KOPT-K1 (cell line): ENCODE data around the gene TMEM178B.
"Not testable (repeated sequence)": the region's sequence is repeated elsewhere in the genome, so short reads cannot be mapped to it uniquely, and the experiment has no call there.

Experiments
- H3K27ac ChIP-seq: fragments of 200-600 bp; sonication (generic); 2 replicates; pipeline ENCODE4 v1.5.1; 2016; ENCODE audit warnings: antibody characterized with exemption, mild to moderate bottlenecking, low read depth, low read length; ENCODE audit not compliant: poor library complexity, severe bottlenecking
- H3K36me3 ChIP-seq: fragments of 200-600 bp; sonication (generic); 2 replicates; pipeline ENCODE4 v1.5.1; 2017; ENCODE audit warnings: antibody characterized with exemption, mild to moderate bottlenecking, low read length, moderate library complexity; ENCODE audit not compliant: insufficient read depth
- H3K9me3 ChIP-seq: fragments of 200-600 bp; sonication (generic); 2 replicates; pipeline ENCODE4 v1.5.1; 2017; ENCODE audit warnings: antibody characterized with exemption, low read length, mild to moderate bottlenecking; ENCODE audit not compliant: insufficient read depth, poor library complexity, severe bottlenecking

Gene TMEM178B

DNA sequence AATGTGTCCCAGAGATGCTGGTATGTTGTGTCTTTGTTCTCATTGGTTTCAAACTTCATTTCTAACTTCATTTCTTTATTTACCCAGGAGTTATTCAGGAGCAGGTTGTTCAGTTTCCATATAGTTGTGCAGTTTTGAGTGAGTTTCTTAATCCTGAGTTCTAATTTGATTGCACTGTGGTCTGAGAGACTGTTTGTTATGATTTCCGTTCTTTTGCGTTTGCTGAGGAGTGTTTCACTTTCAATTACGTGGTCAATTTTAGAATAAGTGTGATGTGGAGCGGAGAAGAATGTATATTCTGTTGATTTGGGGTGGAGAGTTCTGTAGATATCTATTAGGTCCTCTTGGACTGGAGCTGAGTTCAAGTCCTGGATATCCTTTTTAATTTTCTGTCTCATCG, 103.3 kb downstream of the TMEM178B start:
- not testable (repeated sequence) for H3K9me3 ChIP-seq, H3K27ac ChIP-seq, H3K36me3 ChIP-seq

DNA sequence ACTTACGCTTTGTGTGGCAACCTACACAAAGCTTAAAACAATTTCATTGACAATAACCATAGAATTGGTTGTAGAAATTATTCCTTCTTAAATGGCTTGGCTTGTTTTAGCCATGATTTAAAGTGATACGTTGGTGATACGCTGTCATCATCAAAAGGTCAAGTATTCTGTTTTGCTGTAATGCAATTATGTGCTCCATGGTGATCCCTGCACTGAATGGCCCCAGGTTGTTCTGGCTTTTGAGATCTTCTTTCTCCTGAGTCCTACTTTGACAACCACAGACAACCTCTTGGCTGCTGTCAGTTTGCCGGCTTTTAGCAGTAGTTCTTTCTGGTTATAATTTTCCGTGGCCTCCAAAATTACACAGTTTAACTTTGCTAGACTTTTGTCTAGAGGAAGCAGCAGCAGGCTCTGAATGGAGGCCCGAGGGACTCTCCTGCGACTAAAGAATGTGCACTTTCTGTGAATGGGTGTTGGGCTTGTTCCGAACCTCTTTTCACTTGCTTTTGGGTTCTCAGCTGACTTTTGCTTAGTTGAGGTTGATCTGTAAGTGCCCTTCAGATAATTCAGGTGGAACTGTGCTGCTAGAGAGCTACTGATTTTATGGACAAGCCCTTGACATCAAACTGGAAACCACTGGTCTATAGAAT, 104.7 kb downstream of the TMEM178B start:
- Histone ChIP-seq H3K9me3 (no peaks in the 10 kb centered on the region), H3K36me3 (no peaks in the 10 kb centered on the region), H3K27ac (no peak overlapping the region)

DNA sequence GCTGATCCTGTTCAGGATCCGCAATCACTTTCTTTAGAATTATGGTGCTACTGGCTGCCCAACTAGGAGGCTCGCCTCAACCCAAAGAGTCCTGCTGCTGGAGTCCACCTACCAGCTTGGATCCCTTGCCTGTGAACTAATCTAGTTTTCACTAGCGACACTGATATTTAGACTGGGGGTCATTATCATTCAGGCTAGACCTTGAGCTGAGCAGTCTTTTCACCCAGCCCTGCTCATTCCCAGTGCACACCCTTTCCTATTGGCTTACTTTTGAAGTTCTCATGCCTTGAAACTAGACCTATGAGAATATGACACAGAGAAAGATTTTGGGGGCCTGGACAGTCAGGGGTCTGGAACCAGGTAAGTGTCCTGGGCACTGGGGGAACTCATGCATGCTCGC, 107.9 kb downstream of the TMEM178B start:
- Histone ChIP-seq H3K36me3 (no peaks in the 10 kb centered on the region), H3K9me3 (no peaks in the 10 kb centered on the region), H3K27ac (no peak overlapping the region)

DNA sequence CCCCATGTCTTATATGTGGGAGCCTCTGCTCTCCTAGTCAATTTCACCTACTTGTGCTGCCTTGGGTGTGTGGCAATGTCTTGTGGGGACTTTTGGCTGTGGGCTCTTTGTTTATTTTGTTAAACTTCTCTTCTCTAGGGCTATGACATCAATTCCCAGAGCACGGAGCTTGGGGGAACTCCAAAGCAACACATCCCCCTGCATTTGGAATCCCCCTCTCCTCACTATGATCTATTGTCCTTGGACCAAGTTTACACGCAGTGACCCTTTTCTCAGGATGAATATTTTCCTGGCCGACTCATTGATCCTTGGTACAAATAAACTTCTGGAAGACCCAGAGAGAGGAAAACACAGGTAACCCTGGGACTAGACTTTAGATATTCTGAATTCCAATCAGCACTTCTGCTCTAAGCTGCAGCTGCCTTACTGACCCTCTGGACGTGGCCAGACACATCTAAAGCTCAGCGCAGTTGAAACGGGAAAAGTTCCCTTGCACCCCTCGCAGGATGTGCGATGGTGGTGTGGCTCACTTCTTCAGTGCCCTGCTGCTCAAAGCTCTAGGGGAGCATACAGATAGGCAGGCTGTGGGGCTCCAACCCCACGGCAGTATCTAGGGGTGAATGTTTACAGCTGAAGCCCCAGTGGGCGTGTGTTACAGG, 110.8 kb downstream of the TMEM178B start:
- no peaks in the 10 kb centered on the region for H3K36me3 ChIP-seq
- H3K9me3 ChIP-seq: no peaks in the 10 kb centered on the region
- no peak overlapping the region for H3K27ac ChIP-seq

DNA sequence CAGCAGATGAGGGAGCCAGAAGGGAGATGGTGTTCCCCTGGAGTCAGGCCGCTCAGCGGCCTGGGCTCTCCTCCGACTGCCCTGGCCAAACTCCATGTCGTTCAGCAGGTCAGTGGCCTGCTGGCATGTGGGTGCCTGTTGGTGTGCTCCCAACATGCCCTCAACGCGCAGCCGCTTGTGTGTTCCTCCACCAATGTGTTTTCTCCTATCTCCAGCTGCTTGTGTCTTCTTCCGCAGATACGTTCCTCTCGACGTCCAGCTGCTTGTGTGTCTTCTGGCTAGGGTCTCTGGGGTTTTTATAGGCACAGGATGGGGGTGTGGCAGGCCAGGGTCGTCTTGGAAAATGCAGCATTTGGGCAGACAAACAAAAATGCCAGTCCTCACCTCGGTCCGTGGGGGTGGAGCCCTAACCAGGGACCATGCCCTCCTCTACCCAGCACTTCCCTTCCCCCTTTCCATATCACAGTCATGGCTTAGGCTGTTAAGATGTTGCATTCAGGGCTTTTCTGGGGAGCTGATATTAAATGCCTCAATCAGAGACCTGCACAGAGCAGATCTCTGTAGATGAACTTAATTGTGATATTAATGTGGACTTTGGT, 111.6 kb downstream of the TMEM178B start:
- H3K9me3 ChIP-seq: no peaks in the 10 kb centered on the region
- no peaks in the 10 kb centered on the region for H3K36me3 ChIP-seq

DNA sequence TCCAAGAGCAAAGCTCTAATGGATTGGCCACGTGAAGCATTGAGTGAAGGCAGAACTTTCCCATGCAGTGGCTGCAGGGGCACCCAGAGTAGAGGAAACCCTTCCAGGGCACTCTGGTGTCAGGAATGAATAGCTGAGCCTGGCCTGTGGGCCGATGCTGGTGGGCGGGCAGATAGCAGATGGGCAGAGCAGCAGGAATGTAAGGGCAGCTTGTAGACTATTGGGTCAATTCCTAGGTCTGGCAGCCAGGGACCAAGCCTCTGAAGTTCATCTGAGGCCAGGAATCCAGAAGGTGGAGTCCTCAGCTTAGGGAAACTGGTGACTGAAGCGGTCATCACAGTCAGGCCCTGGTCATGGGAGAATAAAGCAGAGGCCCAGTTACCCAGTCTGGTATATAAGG, 115.4 kb downstream of the TMEM178B start:
- Histone ChIP-seq H3K9me3 (no peaks in the 10 kb centered on the region), H3K36me3 (no peaks in the 10 kb centered on the region), H3K27ac (no peak overlapping the region)

More for the DNA sequence above, 111.6 kb downstream of the TMEM178B start:
- H3K27ac ChIP-seq: no peak overlapping the region

DNA sequence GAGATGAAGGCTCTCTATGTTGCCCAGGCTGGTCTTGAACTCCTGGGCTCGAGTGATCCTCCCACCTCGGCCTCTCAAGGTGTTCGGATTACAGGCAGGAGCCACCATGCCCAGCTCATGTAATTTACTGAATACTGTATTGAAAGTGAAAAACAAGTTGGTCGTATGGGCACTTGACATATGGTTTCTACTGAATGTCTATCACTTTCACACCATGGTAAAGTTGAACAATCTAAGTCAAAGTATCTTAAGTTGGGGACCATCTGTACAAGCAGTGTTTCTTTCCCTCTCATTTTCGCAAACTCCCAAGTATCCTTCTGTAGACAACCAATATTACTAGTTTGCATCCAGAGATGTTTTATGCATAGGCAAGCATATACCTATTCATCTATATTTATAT, 116.6 kb downstream of the TMEM178B start:
- H3K9me3 ChIP-seq: no peaks in the 10 kb centered on the region
- no peaks in the 10 kb centered on the region for H3K36me3 ChIP-seq
- H3K27ac ChIP-seq: no peak overlapping the region

DNA sequence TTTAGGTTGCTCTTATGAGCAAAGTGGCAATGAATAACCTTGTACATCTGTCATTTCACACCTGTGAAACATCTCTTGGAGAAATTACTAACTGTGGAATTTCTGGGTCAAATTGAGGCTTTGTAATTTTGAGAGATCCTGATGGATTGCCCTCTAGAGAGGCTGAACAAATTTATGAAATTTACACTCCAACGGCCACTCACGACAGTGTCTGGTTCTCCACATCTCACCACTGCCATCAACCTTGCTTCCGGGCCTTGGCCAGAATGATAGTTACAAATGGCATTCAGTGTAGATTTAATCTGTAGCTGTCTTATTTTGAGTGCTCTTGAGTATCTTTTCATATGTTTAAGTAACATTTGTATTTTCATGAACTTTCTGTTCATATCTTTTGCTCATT, 117.4 kb downstream of the TMEM178B start:
- Histone ChIP-seq H3K36me3 (no peaks in the 10 kb centered on the region), H3K27ac (no peak overlapping the region), H3K9me3 (no peaks in the 10 kb centered on the region)

DNA sequence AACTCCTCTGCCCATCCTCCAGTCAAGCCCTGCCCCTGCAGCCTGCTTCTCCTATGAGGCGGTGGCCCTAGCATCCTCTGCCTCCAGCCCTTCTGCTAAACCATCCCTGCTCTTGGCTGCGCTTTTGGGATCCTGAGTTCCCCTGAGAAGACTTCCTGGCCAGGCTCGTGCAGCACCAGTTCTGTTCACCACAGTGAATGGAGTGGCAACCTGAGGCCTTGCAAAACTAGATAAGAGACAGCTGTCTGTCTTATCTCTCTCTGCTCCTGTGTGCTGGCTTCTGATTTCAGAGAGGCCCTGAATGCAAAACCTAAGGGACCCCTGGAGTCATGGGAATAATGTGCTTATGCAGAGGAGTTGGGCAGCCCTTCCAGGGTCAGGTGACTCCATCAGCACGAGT, 119.2 kb downstream of the TMEM178B start:
- no peaks in the 10 kb centered on the region for H3K9me3 ChIP-seq
- H3K27ac ChIP-seq: no peak overlapping the region
- no peaks in the 10 kb centered on the region for H3K36me3 ChIP-seq

DNA sequence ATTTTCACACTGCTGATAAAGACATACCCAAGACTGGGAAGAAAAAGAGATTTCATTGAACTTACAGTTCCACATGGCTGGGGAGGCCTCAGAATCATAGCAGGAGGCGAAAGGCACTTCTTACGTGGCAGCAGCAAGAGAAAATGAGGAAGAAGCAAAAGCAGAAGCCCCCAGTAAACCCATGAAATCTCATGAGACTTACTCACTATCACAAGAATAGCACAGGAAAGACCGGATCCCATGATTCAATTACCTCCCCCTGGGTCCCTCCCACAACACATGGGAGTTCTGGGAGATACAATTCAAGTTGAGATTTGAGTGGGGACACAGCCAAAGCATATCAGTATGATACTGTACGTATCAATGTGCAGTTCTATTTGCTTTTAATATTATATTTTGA, 121.9 kb downstream of the TMEM178B start:
- not testable (repeated sequence) for H3K9me3 ChIP-seq

DNA sequence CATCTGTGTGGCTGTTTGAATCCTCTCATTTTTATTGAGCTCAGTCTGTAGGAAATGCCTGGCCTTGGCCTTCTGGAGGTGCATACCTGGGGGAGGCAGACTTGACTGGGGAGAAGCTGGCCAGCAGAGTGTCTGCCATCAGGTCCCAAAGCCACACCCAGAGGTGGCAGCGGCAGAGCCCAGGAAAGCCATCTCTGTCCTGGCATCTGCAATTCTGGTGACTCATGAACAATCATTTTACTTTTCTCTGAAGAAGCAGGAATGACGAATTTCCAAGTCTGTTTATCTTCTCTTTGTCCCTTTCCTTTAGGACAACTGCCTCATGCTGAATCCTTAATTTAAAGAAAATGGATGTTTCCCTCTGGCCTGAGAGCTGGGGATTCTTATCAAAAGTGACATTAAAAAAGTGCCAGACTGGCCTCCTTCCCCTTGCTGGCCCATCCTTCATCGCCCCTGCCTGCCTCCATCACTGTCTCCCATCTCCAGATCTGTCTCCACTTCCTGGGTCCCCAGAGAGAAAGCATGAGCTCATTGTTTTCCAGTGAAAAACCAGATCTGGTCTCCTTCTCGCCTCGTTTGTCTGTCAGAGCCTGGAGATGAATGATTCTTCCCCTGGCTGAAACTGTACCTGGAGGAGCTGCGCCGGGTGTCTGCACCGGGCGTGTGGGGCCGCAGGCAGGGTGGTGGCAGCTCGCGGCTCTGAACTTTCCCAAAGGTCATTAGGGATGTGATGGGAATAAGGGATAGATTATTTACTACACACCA, 124.5 kb downstream of the TMEM178B start:
- no peak overlapping the region for H3K27ac ChIP-seq
- H3K9me3 ChIP-seq: no peaks in the 10 kb centered on the region
- no peaks in the 10 kb centered on the region for H3K36me3 ChIP-seq

More for the DNA sequence above, 121.9 kb downstream of the TMEM178B start:
- not testable (repeated sequence) for H3K27ac ChIP-seq, H3K36me3 ChIP-seq

DNA sequence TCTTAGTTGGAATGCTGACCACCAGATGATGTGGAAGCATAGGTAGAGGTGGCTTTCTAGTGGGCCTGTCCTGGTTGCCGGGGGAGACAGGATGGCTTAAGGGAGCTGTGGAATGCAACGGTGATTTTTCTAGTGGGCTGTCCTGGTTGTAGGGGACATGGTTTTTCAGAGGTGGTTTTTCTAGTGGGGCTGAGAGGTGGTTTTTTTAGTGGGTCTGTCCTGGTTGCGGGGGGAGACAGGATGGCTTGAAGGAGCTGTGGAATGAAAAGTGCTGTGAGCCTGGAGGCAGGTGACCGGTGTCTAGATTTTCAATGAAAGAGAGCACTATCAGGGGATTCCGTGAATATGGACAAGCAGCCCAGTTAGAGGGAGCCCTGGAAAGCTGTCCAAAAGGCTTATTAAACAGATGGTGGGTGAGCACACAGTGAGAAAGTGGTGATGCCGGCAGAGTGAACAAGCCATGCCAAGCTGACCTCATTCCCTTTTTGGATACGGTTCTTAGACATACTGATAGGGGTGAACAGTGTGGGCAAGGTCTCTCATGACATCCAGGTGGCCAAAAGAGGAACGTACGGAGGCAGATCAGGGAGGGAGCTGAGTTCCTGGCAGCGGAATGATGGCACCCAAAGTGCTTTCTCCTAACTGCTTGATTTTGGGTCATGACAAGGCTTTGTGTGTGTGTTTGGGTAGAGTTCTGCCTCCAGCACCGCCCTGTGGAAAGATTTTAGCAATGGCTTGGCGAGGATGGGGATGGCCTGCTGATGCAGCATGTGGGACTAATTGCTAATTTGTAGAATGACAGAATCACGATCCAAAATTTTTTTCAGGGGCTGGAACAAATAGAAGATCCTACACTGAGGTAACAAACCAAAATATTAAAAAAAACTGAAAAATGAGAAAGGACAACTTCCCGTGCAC, 126.6 kb downstream of the TMEM178B start:
- Histone ChIP-seq H3K36me3 (no peaks in the 10 kb centered on the region), H3K9me3 (no peaks in the 10 kb centered on the region), H3K27ac (no peak overlapping the region)

DNA sequence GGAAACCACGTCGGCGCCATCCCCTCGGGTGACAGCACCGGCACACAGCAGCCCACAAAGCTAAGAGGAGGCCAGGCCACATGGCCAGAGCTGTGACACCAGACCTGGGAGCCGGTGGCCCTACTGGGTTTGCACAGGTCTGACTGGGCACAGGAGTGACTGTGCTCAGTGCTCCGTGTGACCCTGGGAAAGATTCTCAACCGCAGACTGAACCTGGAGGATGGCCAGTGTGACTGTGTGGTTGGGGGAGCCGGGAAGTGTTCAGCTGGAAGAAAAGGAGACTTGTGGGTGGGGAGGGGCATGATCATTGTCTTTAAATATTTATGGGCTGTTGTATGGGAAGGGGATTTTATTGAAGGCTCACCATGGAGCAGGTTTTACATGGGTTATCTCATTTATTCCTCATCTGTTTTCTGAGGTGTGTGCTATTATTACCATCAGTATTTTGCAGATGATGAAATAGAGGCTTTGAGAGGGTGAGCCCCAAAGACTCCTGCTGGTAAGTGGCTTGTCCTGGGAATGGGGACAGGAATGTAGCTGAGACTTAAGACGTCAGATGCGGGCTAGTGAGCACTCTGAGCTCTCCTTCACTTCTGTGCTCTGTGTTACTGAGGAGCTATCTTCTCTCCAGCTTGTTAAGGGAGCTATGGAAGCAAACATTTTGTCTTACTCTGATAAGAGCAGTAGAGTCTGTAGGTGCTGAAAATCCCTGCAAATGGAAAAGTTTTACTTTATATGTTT, 127.5 kb downstream of the TMEM178B start:
- Histone ChIP-seq H3K36me3 (no peaks in the 10 kb centered on the region), H3K9me3 (no peaks in the 10 kb centered on the region), H3K27ac (no peak overlapping the region)

DNA sequence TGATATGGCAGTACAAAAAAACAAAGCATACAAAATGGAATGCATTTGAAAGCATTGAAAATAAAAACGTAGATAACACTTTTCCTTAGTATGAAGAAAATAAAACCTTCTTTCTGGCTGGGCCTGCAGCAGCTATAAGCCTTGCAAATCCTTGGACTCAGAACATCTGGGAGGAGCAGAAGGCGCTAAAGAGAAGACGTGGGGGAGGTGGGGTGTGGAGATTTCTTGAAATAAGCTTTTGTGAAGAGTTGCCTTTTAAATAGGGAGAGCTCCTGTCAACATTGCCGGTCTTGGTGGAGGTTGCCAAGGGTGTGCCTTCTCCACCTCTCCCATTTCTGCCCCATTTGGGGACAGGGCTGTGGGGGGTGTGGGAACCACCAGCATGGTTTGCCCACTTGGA, 128.7 kb downstream of the TMEM178B start:
- no peaks in the 10 kb centered on the region for H3K9me3 ChIP-seq
- H3K27ac ChIP-seq: no peak overlapping the region
- no peaks in the 10 kb centered on the region for H3K36me3 ChIP-seq
